Ovary (tissue), 3 donors: ENCODE data around the gene DPY19L1.

Experiments used
- CTCF ChIP-seq, 3 donors: fragments of 450-650 bp in 2 of 3; fragments of 200-600 bp in 1 of 3; IDR thresholded peaks; one replicate each; pipeline versions ENCODE4 v1.5.1 to v1.8.0; 2016 to 2022; ENCODE audit warnings: antibody characterized with exemption in 3 of 3, mild to moderate bottlenecking in 1 of 3
- EP300 ChIP-seq: sonication (generic); formaldehyde crosslinking; IDR thresholded peaks from one replicate; pipeline ENCODE4 v1.6.1; 2017; ENCODE audit warnings: antibody characterized with exemption
- donor health status: DM: no; HTN: no; CAD: no.

GRCh38 chr7:35032166-35032565, 5.1 kb downstream of the DPY19L1 start:
- no peak for TF ChIP-seq EP300
- no peak for TF ChIP-seq CTCF (IDR thresholded peaks at IDR 0.05)
